Measurements from ENCODE around the gene P2RX5. TPM values are rescaled to one million over a fixed set of nuclear protein-coding genes. Genes with fewer than 3 reads are reported as not detected.
"Not testable (repeated sequence)": the region's sequence is repeated elsewhere in the genome, so short reads cannot be mapped to it uniquely, and the experiment has no call there.

P2RX5 gene
- total RNA-seq, 1 donor from 2014 or later: 1.3 TPM

GRCh38 chr17:3738562-3739295 is 42.8 kb upstream of the P2RX5 start:
- Mint-ChIP-seq H3K36me3 (no peaks in the 10 kb centered on the region), H3K27me3 (peaks cover 6% of the 10 kb centered on the region), H3K9me3 (no peaks in the 10 kb centered on the region), H3K4me3 (peak overlapping the region; percentile 77), H3K4me1 (ENCODE audit: unreplicated experiment) (peaks cover 19% of the 10 kb centered on the region), H3K27ac (peak overlapping the region; percentile 73)
- DNase-seq (ENCODE audit: extremely low spot score, unreplicated experiment): no peak
- TF ChIP-seq CTCF (conservative IDR thresholded peaks at IDR 0.05): no peak

GRCh38 chr17:3735515-3735914 is 39.6 kb upstream of the P2RX5 start:
- Mint-ChIP-seq H3K9me3 (no peaks in the 10 kb centered on the region), H3K4me3 (no peak overlapping the region)

GRCh38 chr17:3734911-3735276 is 38.9 kb upstream of the P2RX5 start:
- H3K36me3 Mint-ChIP-seq; H3K4me3 Mint-ChIP-seq; H3K9me3 Mint-ChIP-seq; H3K27ac Mint-ChIP-seq; H3K27me3 Mint-ChIP-seq; DNase-seq (ENCODE audit: extremely low spot score, unreplicated experiment): not testable (repeated sequence)
- H3K4me1 Mint-ChIP-seq (ENCODE audit: unreplicated experiment): peaks cover 31% of the 10 kb centered on the region

More at GRCh38 chr17:3735515-3735914, 39.6 kb upstream of the P2RX5 start:
- H3K36me3 Mint-ChIP-seq: no peaks in the 10 kb centered on the region
- H3K4me1 Mint-ChIP-seq (ENCODE audit: unreplicated experiment): peaks cover 30% of the 10 kb centered on the region
- TF ChIP-seq CTCF (conservative IDR thresholded peaks at IDR 0.05): no peak
- DNase-seq (ENCODE audit: extremely low spot score, unreplicated experiment): no peak
- peaks cover 6% of the 10 kb centered on the region for H3K27me3 Mint-ChIP-seq
- H3K27ac Mint-ChIP-seq: no peak overlapping the region

- Mint-ChIP-seq H3K9me3 (no peaks in the 10 kb centered on the region), H3K27me3 (no peaks in the 10 kb centered on the region)
Measured at GRCh38 chr17:3732210-3732621, 36.3 kb upstream of the P2RX5 start.

GRCh38 chr17:3730881-3731429 is 35.0 kb upstream of the P2RX5 start:
- Mint-ChIP-seq H3K9me3 (no peaks in the 10 kb centered on the region), H3K27me3 (no peaks in the 10 kb centered on the region), H3K36me3 (peaks cover 6% of the 10 kb centered on the region), H3K27ac (no peak overlapping the region), H3K4me3 (no peak overlapping the region), H3K4me1 (ENCODE audit: unreplicated experiment) (peaks cover 20% of the 10 kb centered on the region)
- no peak for TF ChIP-seq CTCF (conservative IDR thresholded peaks at IDR 0.05)
- no peak for DNase-seq (ENCODE audit: extremely low spot score, unreplicated experiment)

More at GRCh38 chr17:3732210-3732621, 36.3 kb upstream of the P2RX5 start:
- Mint-ChIP-seq H3K36me3 (peaks cover 3% of the 10 kb centered on the region), H3K27ac (no peak overlapping the region), H3K4me3 (no peak overlapping the region), H3K4me1 (ENCODE audit: unreplicated experiment) (peaks cover 20% of the 10 kb centered on the region)
- no peak for DNase-seq (ENCODE audit: extremely low spot score, unreplicated experiment)
- no peak for TF ChIP-seq CTCF (conservative IDR thresholded peaks at IDR 0.05)

GRCh38 chr17:3729881-3730280 is 33.9 kb upstream of the P2RX5 start:
- no peaks in the 10 kb centered on the region for H3K27me3 Mint-ChIP-seq

GRCh38 chr17:3728099-3728498 is 32.1 kb upstream of the P2RX5 start:
- not testable (repeated sequence) for H3K36me3 Mint-ChIP-seq; H3K27me3 Mint-ChIP-seq; H3K4me3 Mint-ChIP-seq; H3K9me3 Mint-ChIP-seq; H3K27ac Mint-ChIP-seq; DNase-seq (ENCODE audit: extremely low spot score, unreplicated experiment)
- peaks cover 32% of the 10 kb centered on the region for H3K4me1 Mint-ChIP-seq (ENCODE audit: unreplicated experiment)

More at GRCh38 chr17:3729881-3730280, 33.9 kb upstream of the P2RX5 start:
- no peak overlapping the region for H3K4me3 Mint-ChIP-seq
- peaks cover 6% of the 10 kb centered on the region for H3K36me3 Mint-ChIP-seq
- no peak for DNase-seq (ENCODE audit: extremely low spot score, unreplicated experiment)
- TF ChIP-seq CTCF (conservative IDR thresholded peaks at IDR 0.05): no peak
- H3K27ac Mint-ChIP-seq: no peak overlapping the region
- peaks cover 29% of the 10 kb centered on the region for H3K4me1 Mint-ChIP-seq (ENCODE audit: unreplicated experiment)
- no peaks in the 10 kb centered on the region for H3K9me3 Mint-ChIP-seq

Measured in type B pancreatic cell (in vitro differentiated cells).